Naive thymus-derived CD8-positive, alpha-beta T cell (primary cell): ENCODE data around the gene ABCC1. TPM values are rescaled to one million over a fixed set of nuclear protein-coding genes. Genes with fewer than 3 reads are reported as not detected.

Experiments
- ATAC-seq, 2 donors: fragments of 150-1000 bp; cut with Tn5 transposase in 1 of 2; sonication (Bioruptor Pico), chemical (Tn5 transposase) in 1 of 2; 1 replicate in 1 of 2; 2 replicates in 1 of 2; pipeline ENCODE4 v1.10.0; 2021; ENCODE audit warnings: mild to moderate bottlenecking in 2 of 2, moderate library complexity in 2 of 2
- POLR2A ChIA-PET: fragments of 350-600 bp; sonication (Branson Sonifier 250); formaldehyde crosslinking; loops from one replicate; lab custom pipeline; 2021; ENCODE audit warnings: antibody characterized with exemption; lab: Charles Lee
- DNase-seq, 10 donors: peaks; one replicate each; pipeline versions ENCODE4 v3.0.0 to v3.0.0-alpha.2; 2020 to 2022
- H3K27ac Mint-ChIP-seq, 10 donors: one replicate each; pipeline ENCODE4 v1.8.0; 2020 to 2022; ENCODE audit warnings: mild to moderate bottlenecking in 10 of 10, mixed read lengths in 10 of 10, moderate library complexity in 4 of 10, inconsistent platforms in 1 of 10
- H3K27me3 Mint-ChIP-seq, 5 donors: one replicate each; pipeline ENCODE4 v1.8.0; 2021 to 2022; ENCODE audit warnings: mixed read lengths in 5 of 5
- H3K36me3 Mint-ChIP-seq, 3 donors: one replicate each; pipeline ENCODE4 v1.8.0; 2020 to 2022; ENCODE audit warnings: mixed read lengths in 3 of 3, mild to moderate bottlenecking in 2 of 3, inconsistent platforms in 1 of 3
- H3K4me1 Mint-ChIP-seq, 4 donors: one replicate each; pipeline ENCODE4 v1.8.0; 2021 to 2022; ENCODE audit warnings: mixed read lengths in 4 of 4
- H3K4me3 Mint-ChIP-seq, 10 donors: one replicate each; pipeline ENCODE4 v1.8.0; 2020 to 2022; ENCODE audit warnings: mild to moderate bottlenecking in 10 of 10, mixed read lengths in 10 of 10, moderate library complexity in 6 of 10, inconsistent platforms in 1 of 10
- H3K9me3 Mint-ChIP-seq, 9 donors: one replicate each; pipeline ENCODE4 v1.8.0; 2020 to 2022; ENCODE audit warnings: mixed read lengths in 9 of 9, mild to moderate bottlenecking in 3 of 9, inconsistent platforms in 1 of 9, moderate library complexity in 1 of 9
- polyA plus RNA-seq, 3 donors: library from polyadenylated mRNA; unstranded; fragments of 300-500 nt; fragmentation: Illumina TruSeq; gene quantifications; one replicate each; pipeline ENCODE4 v1.2.3, GENCODE V29; 2021
- total RNA-seq, 8 experiments: library from RNA in 2 of 8; stranded (reverse) in 2 of 8; gene quantifications; one replicate each; pipeline ENCODE4 v1.2.3 and lab custom pipeline; 2021 to 2026

Gene ABCC1
- total and polyA plus RNA-seq, 5 experiments from 2014 or later = 3.7 to 68.6 (median 9.0) TPM

DNA sequence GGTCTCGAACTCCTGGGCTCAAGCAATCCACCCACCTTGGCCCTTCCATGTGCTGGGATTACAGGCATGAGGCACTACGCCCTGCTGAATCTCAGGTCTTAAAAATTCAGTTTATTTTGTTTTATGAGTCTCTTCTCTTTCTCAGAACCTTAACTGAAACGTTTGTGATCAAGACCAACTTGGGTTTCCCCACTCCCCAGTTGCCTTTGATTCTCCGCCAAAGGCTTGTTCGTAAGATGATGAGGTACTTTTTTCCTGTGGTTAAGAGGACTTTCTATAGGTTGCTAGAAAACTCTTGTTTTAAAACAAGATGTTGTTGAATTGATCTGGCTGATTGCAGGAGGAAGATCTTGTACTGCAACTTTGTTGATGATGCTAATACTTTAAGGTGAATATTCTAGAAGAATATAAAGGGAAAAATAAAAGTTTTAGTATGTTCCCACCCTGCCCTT lies 11.7 kb downstream of the ABCC1 start:
- peak overlapping the region; percentile 78 to 93 (median 86) for H3K4me3 Mint-ChIP-seq
- POLR2A ChIA-PET = interaction anchor here (1.4 to 2.9 kb wide), 2 partner anchors 9 to 11 kb away, joined by 4 to 17 read pairs; no protein-coding TSS in a partner anchor
- peak; percentile 40 to 93 (median 82) for DNase-seq
- no peaks in the 10 kb centered on the region for H3K27me3 Mint-ChIP-seq
- peaks cover 38 to 86% (median 83%) of the 10 kb centered on the region in 4 donors for H3K4me1 Mint-ChIP-seq
- H3K27ac Mint-ChIP-seq = peak overlapping the region; percentile 91 to 99 (median 97)
- peaks cover 0 to 9% (median 0%) of the 10 kb centered on the region in 3 donors for H3K36me3 Mint-ChIP-seq
- H3K9me3 Mint-ChIP-seq = peaks cover 0 to 10% (median 2%) of the 10 kb centered on the region in 9 donors
- peak; percentile 82 to 87 for ATAC-seq

GRCh38 chr16:15961571-15962090 lies 12.2 kb downstream of the ABCC1 start:
- ATAC-seq (peak; percentile 47 to 55), DNase-seq (peak in 1 of 10 donors; percentile 72)
- POLR2A ChIA-PET = interaction anchor here (1.0 kb wide), 1 partner anchor 73 kb away, joined by 3 read pairs; the partner anchor contains the start of gene CEP20
- peak overlapping the region; percentile 91 to 99 (median 97) for H3K27ac Mint-ChIP-seq
- H3K4me1 Mint-ChIP-seq = peaks cover 34 to 84% (median 79%) of the 10 kb centered on the region in 4 donors
- peaks cover 0 to 10% (median 2%) of the 10 kb centered on the region in 9 donors for H3K9me3 Mint-ChIP-seq
- peak overlapping the region; percentile 78 to 93 (median 86) for H3K4me3 Mint-ChIP-seq
- peaks cover 0 to 9% (median 0%) of the 10 kb centered on the region in 3 donors for H3K36me3 Mint-ChIP-seq
- no peaks in the 10 kb centered on the region for H3K27me3 Mint-ChIP-seq

DNA sequence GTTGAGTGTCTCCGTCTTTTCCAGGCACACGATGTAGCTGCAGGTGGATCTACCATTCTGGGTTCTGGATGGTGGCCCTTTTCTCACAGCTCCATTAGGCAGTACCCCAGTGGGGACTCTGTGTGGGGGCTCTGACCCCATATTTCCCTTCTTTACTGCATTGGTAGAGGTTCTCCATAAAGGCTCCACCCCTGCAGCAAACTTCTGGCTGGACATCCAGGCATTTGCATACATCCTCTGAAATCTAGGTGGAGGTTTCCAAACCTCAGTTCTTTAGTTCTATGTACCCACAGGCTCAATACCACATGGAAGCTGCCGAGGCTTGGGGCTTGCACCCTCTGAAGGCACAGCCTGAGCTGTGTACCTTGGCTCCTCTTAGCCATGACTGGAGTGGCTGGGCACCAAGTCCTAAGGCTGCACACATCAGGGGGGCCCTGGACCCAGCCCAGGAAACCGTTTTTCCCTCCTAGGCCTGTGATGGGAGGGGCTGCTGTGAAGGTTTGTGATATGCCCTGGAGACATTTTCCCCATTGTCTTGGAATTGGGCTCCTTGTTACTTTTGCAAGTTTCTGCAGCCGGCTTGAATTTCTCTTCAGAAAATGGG lies 14.0 kb downstream of the ABCC1 start:
- Mint-ChIP-seq H3K4me3 (peak overlapping the region in 7 of 10 donors; percentile 10 to 84 (median 42)), H3K9me3 (peaks cover 0 to 10% (median 2%) of the 10 kb centered on the region in 9 donors), H3K27ac (peak overlapping the region; percentile 91 to 99 (median 97)), H3K27me3 (no peaks in the 10 kb centered on the region), H3K36me3 (peaks cover 0 to 9% (median 4%) of the 10 kb centered on the region in 3 donors), H3K4me1 (peaks cover 35 to 85% (median 75%) of the 10 kb centered on the region in 4 donors)
- no peak for ATAC-seq
- POLR2A ChIA-PET = no interaction called here
- DNase-seq = no peak

DNA sequence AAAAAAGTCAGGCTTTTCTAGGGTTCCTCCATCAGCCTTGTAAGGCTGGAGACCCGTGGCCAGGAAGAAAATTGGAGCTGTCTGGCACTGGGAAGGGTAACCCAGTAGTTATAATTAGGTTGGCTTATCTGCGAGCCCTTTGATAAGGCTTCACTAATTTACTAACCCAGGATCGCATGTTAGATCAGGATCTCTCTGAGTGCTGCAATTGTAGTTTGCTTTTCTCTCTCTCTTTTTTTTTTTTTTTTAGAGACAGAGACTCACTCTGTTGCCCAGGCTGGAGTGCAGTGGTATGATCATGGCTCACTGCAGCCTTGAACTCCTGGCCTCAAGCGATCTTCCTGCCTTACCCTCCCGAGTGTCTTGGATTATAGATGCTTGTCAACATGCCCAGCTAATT lies 17.0 kb downstream of the ABCC1 start:
- Mint-ChIP-seq H3K27me3 (no peaks in the 10 kb centered on the region), H3K4me1 (peaks cover 30 to 69% (median 57%) of the 10 kb centered on the region in 4 donors), H3K27ac (peak overlapping the region in 5 of 10 donors; percentile 27 to 83 (median 69)), H3K9me3 (peaks cover 0 to 11% (median 6%) of the 10 kb centered on the region in 9 donors), H3K36me3 (peaks cover 6 to 21% (median 11%) of the 10 kb centered on the region in 3 donors), H3K4me3 (no peak overlapping the region)
- ATAC-seq (no peak), DNase-seq (no peak)
- POLR2A ChIA-PET = interaction anchor here (0.5 kb wide), 1 partner anchor 486 kb away, joined by 3 read pairs; no protein-coding TSS in a partner anchor

DNA sequence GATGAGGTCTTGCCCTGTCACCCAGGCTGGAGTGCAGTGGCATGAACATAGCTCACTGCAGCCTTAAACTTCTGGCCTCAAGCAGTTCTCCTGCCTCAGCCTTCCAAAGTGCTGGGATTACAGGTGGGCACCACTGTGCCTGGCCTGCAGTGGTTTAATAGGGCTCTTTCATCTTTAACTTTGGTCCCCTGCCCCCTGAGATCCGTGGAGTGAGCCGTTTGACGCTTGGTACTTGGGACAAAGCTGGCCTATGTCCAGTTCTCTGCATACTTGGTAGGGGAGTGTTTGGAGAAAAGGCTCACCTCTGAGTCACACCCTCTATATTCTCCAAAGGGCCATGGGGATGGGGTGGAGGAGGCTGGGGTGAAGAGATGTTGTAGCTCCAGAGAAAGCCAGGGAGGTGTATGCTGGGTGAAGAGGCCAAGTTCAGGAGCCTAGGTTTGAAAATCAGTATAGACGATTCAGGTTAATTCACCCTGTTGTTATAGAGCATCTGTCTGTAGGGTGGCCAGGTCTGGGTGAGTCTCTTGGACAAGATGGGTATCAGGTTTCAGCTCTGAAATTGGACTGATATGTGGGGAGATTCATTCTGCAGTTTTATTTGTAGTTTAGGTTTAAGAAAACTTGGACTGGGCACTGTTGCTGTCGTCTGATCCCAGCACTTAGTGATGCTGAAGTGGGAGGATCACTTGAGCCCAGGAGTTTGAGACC lies 17.6 kb downstream of the ABCC1 start:
- peak overlapping the region in 6 of 10 donors; percentile 27 to 83 (median 58) for H3K27ac Mint-ChIP-seq
- peaks cover 10 to 27% (median 15%) of the 10 kb centered on the region in 3 donors for H3K36me3 Mint-ChIP-seq
- H3K4me3 Mint-ChIP-seq = peak overlapping the region in 1 of 10 donors; percentile 36
- H3K4me1 Mint-ChIP-seq = peaks cover 29 to 66% (median 51%) of the 10 kb centered on the region in 4 donors
- peaks cover 0 to 14% (median 10%) of the 10 kb centered on the region in 9 donors for H3K9me3 Mint-ChIP-seq
- DNase-seq (no peak), ATAC-seq (no peak)
- POLR2A ChIA-PET = interaction anchor here (0.5 kb wide), 2 partner anchors 238 to 486 kb away, joined by 3 to 4 read pairs; no protein-coding TSS in a partner anchor
- no peaks in the 10 kb centered on the region for H3K27me3 Mint-ChIP-seq

DNA sequence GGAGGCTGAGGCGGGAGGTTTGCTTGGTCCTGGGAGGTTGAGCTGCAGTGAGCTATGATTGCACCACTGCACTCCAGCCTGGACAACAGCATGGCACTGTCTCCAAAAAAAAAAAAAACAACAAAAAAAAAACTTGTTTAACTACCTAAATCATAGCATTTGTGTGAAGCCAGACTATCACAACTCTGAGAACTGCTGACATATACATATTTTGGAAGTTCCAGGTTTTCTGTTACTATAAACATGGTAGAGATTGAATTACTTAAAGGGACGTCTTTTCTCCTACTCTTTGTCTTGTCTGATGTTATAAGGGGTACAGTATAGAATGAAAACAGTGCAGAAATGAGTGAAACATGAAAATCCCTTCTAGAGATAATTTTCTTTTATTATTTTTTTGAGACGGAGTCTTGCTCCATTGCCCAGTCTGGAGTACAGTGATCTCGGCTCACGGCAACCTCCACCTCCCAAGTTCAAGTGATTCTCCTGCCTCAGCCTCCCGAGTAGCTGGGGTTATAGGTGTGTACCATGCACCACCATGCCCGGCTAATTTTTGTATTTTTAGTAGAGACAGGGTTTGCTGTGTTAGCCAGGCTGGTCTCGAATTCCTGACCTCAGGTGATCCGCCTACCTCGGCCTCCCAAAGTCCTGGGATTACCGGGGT lies 18.4 kb downstream of the ABCC1 start:
- Mint-ChIP-seq H3K27me3 (no peaks in the 10 kb centered on the region), H3K4me1 (peaks cover 25 to 59% (median 44%) of the 10 kb centered on the region in 4 donors), H3K4me3 (peak overlapping the region in 1 of 10 donors; percentile 15)

GRCh38 chr16:15970202-15970601 lies 20.8 kb downstream of the ABCC1 start:
- POLR2A ChIA-PET = interaction anchor here (1.1 kb wide), 1 partner anchor 11 kb away, joined by 4 read pairs; no protein-coding TSS in a partner anchor
- Mint-ChIP-seq H3K27me3 (no peaks in the 10 kb centered on the region), H3K4me3 (peak overlapping the region in 1 of 10 donors; percentile 67), H3K27ac (no peak overlapping the region), H3K9me3 (peaks cover 0 to 19% (median 8%) of the 10 kb centered on the region in 9 donors), H3K4me1 (peaks cover 22 to 54% (median 41%) of the 10 kb centered on the region in 4 donors), H3K36me3 (peaks cover 15 to 29% (median 26%) of the 10 kb centered on the region in 3 donors)
- peak in 1 of 10 donors; percentile 12 for DNase-seq
- peak; percentile 29 to 62 for ATAC-seq

More for the DNA sequence above, 18.4 kb downstream of the ABCC1 start:
- POLR2A ChIA-PET = interaction anchor here (0.5 kb wide), 1 partner anchor 237 kb away, joined by 4 read pairs; no protein-coding TSS in a partner anchor
- Mint-ChIP-seq H3K36me3 (peaks cover 15 to 27% (median 21%) of the 10 kb centered on the region in 3 donors), H3K27ac (no peak overlapping the region), H3K9me3 (peaks cover 0 to 18% (median 9%) of the 10 kb centered on the region in 9 donors)
- DNase-seq (no peak), ATAC-seq (no peak)

GRCh38 chr16:15970743-15971439 lies 21.5 kb downstream of the ABCC1 start:
- H3K9me3 Mint-ChIP-seq = peaks cover 0 to 19% (median 8%) of the 10 kb centered on the region in 9 donors
- no peak for DNase-seq
- POLR2A ChIA-PET = no interaction called here
- H3K27ac Mint-ChIP-seq = no peak overlapping the region
- H3K27me3 Mint-ChIP-seq = no peaks in the 10 kb centered on the region
- peak overlapping the region in 1 of 10 donors; percentile 35 for H3K4me3 Mint-ChIP-seq
- H3K4me1 Mint-ChIP-seq = peaks cover 26 to 53% (median 42%) of the 10 kb centered on the region in 4 donors
- ATAC-seq = no peak
- H3K36me3 Mint-ChIP-seq = peaks cover 15 to 29% (median 29%) of the 10 kb centered on the region in 3 donors

DNA sequence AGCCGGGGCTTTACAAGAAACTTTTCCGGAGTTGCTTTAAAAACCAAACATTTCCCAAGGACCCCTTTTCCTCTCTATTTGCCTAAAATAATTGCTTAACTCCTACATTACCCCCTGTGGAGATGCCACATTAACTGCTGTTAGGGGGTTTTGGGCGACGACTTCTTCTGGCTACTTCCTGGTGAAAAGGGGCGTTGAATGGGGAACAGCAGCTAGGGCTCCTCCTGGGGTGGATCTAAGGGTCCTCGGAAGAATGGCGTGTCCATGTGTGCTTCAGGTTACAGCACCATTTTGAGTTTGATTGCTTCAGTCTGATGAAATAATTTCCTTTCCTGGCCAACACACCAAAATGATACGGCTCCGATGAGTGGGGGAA lies 22.0 kb downstream of the ABCC1 start:
- ATAC-seq (no peak), DNase-seq (no peak)
- Mint-ChIP-seq H3K4me1 (peaks cover 27 to 57% (median 45%) of the 10 kb centered on the region in 4 donors), H3K9me3 (peaks cover 0 to 19% (median 8%) of the 10 kb centered on the region in 9 donors), H3K27ac (no peak overlapping the region), H3K4me3 (peak overlapping the region in 1 of 10 donors; percentile 24), H3K27me3 (no peaks in the 10 kb centered on the region), H3K36me3 (peaks cover 15 to 31% (median 29%) of the 10 kb centered on the region in 3 donors)
- POLR2A ChIA-PET = no interaction called here

DNA sequence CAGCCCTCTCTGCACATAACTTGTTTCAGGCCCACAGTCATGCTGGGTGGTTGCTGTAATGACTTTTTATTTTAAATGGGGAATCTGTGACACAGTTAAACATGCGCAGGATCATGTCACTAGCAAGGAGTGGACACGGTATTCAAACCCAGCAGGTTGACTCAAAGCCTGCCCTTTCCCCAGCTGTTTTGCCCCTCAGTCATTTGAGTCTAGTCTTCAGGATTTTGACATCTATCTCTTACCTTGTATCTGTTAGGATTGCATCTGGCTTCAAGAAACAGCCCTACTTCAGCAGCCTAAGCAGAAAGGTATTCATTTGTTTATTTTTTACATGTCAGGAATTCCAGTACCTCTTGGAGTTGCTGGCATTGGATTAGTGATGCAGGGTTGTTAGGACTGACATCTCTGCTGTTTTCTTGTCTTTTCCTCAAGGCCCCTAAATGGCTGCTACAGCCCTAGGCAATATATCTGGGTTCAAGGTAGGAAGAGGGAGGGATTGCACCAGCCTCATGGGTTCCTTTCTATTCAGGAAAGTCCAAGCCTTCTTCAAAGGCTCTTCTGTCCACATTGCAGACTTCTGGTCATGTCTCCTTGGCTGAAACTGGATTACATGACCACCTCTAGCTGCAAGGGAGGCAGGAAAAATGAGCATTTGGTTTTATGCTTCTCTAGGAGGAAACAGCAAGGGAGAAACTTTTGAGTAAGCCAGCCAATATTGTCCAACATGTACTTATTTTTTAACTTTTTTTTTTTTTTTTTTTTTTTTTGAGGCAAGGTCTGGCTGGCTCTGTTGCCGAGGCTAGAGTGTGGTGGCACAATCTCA lies 22.8 kb downstream of the ABCC1 start:
- peaks cover 25 to 54% (median 42%) of the 10 kb centered on the region in 4 donors for H3K4me1 Mint-ChIP-seq
- peak overlapping the region in 2 of 10 donors; percentile 22 to 36 for H3K4me3 Mint-ChIP-seq
- POLR2A ChIA-PET = interaction anchor here (0.7 kb wide), 2 partner anchors 64 to 79 kb away, joined by 4 to 6 read pairs; no protein-coding TSS in a partner anchor
- no peak for DNase-seq
- no peak for ATAC-seq
- peaks cover 15 to 36% (median 33%) of the 10 kb centered on the region in 3 donors for H3K36me3 Mint-ChIP-seq
- H3K27ac Mint-ChIP-seq = peak overlapping the region in 1 of 10 donors; percentile 43
- H3K9me3 Mint-ChIP-seq = peaks cover 0 to 21% (median 8%) of the 10 kb centered on the region in 9 donors
- no peaks in the 10 kb centered on the region for H3K27me3 Mint-ChIP-seq
